LHCN-M2 (cell line): Measurements from ENCODE around the gene SORCS2. TPM values are rescaled to one million over a fixed set of nuclear protein-coding genes. Genes with fewer than 3 reads are reported as not detected.

ENCODE experiments used
- DNase-seq: peaks from one replicate; pipeline ENCODE4 v3.0.0-alpha.2; 2012; ENCODE audit warnings: low read depth
- total RNA-seq: library from RNA; depleted of rRNA; stranded (reverse); fragments of >200 nt; gene quantifications from 2 replicates; pipeline ENCODE4 v1.2.3, GENCODE V29; 2014

SORCS2 gene
- total RNA-seq, 1 experiment from 2014 or later: 0.52 TPM

GRCh38 chr4:7627251-7628250 lies 435.2 kb downstream of the SORCS2 start:
- no peak for DNase-seq

- no peak for DNase-seq
Measured at GRCh38 chr4:7628432-7628831, 436.1 kb downstream of the SORCS2 start.

GRCh38 chr4:7629501-7630254 lies 437.3 kb downstream of the SORCS2 start:
- no peak for DNase-seq

DNA sequence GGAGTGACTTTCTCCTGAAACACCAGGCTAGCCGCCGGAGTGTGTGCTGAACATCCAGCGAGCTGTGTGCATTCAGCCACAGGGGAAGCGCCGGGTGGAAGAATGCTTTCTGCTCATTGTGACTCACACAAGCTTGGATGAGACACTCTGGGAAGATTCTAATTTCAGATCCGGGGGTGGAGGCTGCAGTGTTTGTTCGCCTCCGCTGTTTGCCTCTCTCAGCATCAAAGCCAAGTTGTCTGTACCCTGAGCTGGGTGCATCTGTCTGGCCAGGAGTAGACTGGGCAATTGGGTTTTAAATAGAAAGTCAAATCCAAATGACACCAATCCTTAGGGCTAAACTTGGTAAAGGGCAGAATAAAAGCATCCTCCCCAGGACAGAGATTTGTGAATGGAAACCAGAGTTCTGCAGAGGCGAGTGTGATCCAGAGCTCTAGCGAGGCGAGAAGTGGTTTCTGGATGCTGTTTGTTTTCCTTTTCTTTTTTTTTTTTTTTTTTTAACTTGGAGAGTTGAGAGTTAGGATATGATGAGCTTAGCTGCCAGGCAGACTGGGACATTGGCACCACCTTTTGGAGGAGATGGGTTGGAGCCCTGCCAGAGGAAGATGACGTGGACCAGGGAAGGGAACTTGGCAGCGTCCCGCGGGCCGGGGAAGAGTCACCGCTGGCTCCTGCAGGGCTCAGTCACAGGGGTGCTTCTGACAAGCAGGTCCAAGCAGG lies 438.4 kb downstream of the SORCS2 start:
- DNase-seq: peak; percentile 87

GRCh38 chr4:7631288-7632014 lies 439.1 kb downstream of the SORCS2 start:
- no peak for DNase-seq

DNA sequence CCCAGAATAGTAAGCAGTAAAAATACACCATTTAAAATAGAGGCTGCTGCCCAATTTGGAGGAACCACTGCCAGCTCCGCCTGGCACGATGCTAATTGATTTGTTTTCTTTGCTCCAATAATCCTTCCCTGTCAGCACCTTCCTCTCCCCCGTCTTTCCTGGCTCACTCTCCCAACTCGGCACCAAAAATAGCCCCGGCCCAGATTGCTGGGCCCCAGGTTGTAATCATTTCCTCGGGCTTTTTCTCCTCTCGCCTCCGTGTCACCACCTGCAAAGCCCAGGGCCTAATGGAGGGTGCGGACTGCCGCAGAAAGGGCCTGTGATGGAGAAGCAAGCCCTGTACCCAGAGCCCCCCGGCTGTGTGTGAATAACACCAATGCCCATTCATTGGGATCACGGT lies 440.0 kb downstream of the SORCS2 start:
- DNase-seq: no peak

DNA sequence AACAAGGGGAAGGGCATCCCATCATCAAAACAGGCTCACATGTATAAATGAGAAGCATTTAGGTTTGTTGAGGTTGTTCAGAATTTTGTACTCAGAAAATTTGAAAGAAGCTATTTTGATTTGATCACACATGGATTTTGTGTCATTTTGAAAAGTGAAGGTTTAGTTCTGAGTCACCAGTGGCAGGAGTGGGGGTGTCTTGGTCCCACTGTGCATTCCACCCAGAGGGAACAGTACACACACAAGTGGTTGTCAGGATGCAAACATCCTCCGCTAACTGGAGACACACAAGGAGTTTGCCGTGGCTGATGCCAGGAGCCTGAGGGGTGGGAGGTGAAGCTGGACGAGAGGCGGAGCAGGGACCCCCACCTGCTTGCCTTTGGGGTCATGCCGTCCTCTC lies 440.6 kb downstream of the SORCS2 start:
- no peak for DNase-seq

DNA sequence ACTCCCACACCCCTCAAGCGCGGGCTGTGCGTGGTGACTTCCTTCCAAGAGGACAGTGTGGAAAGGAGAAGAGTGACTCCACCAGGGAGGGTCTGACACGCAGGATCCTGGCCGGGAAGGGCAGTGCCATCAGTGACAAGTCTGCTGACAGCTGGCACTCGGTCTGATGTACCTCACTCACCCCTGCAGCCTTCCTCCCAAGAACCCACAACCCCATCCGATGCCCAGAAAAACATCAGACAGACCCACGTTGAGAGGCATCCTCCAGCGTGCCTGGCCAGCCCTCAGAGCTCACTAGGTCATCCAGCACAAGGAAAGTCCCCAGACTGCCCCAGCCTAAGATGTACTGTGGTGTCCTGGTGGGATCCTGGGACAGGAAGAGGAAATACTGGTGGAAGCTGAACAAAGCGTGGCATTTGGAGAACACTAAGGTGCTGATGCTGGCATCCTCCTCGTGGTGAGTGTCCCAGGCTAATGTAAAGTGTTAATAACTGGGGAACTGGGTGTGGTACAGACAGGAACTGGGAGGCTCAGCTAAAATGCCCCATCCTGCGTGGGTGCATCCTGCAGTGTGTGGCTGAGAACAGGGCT lies 442.4 kb downstream of the SORCS2 start:
- DNase-seq: no peak

DNA sequence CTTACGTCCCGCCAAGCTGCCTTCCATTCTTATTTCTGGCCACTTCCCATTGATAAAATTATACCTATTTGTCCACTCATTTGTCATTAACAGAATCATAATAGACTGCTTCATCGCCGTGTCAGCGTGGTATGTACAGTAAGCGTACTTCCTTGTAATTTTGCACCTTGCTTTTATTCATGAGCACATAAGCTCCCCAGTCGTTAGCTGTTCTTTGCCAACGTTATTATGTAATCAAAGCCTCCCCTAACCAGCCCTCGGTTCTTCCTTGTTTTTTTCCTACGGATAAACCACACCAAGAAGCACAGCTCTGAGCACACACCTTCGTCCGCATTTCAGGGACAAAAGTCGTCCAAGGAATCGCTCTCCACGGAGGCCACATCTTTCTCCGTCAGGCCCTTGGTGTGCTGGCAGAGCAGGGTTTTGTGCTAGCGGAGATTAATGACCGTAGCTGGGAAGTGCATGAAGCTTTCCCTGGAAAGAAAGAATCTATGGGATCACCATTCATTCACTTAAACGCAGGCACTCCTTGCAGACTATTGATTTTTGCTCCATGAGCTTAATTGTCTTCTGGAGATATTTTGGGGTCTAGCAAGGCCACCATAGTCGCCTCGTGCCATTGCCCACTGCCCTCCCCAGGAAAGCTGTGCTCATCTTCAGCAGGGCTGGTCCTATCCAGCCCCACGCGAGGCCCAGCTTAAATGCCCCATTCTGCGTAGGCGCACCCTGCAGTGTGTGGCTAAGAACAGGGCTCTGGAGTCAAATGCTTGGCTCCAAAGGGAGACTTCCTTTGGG lies 443.3 kb downstream of the SORCS2 start:
- no peak for DNase-seq

DNA sequence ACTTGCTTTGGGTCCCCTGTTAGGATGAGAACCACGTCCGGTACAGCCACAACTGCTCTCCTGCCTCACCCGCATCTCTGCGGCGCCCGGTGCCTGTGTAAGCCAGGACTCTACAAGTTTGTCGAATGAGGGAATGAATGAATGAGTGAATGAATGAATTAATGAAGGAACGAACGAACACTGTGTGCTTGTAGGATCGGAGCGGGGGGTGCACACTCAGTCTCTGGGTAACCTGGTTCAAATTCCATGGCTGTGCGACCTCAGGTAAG lies 443.8 kb downstream of the SORCS2 start:
- no peak for DNase-seq

- no peak for DNase-seq
Measured at GRCh38 chr4:7637139-7637538, 444.8 kb downstream of the SORCS2 start.

DNA sequence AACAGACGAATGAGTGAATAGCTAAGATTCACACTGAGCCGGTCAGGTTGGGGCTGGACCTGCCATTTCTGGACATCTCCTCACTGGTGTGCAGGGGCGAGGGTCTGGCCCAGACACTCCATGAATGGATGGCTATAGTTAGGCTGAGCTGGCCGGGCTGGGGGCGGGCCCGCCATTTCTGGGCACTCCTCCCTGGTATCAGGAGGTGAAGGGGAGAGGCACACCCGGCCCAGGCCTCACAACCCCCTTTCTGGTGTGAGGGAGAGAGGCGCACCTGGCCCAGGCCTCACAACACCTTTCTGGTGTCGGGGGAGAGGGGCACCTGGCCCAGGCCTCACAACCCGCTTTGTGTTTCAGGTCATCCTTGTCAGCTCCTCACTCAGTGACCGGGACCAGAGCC lies 445.6 kb downstream of the SORCS2 start:
- DNase-seq: no peak

DNA sequence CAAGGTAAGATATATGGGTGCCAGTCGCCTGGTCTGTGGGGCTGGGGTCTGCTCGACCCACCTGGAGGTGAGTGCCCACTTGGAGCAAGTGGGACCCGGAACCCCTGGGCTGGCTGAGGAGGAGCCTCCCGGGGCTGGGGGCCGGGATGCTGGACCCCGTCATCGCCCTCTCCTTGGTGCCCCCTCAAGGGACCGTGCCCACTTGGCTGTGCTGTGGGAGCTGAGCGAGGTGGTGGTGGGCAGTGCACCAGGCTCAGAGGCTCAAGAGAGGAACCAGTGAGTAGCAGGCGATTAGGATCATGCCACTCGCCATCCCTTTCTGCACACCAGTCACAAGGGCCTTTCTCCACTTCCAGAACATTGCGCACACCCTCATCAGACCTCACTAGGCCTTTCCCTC lies 446.2 kb downstream of the SORCS2 start:
- DNase-seq: no peak

GRCh38 chr4:7638984-7639789 lies 446.8 kb downstream of the SORCS2 start:
- no peak for DNase-seq

DNA sequence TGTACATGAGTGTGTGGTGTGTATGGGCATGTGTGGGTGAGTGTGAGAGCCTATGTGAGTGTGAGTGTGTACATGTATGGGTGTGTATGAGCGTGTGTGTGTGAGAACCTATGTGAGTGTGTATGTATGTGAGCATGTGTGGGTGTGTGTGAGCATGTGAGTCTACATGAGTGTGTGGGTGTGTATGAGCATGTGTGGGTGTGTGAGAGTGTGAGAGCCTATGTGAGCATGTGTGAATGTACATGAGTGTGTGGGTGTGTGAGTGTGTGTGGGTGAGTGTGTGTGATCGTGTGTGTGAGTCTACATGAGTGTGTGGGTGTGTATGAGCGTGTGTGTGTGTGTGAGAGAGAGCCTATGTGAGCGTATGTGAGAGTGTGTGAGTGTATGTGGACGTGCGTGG lies 447.8 kb downstream of the SORCS2 start:
- no peak for DNase-seq

DNA sequence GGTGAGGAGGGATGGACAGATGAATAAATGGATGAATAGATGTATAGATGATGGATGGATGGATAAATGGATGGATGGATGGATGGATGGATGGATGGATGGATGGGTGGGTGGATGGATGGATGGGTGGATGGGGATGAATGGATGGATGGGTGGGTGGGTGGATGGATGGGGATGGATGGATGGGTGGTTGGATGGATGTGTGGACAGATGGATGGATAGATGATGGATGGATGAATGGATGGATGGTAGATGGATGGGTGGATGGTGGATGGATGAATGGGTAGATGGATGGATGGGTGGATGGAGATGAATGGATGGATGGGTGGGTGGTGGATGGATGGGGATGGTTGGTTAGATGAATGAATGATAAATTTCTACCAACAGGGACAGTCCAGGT lies 449.4 kb downstream of the SORCS2 start:
- DNase-seq: no peak

GRCh38 chr4:7642741-7643458 lies 450.6 kb downstream of the SORCS2 start:
- no peak for DNase-seq

GRCh38 chr4:7645158-7645557 lies 452.8 kb downstream of the SORCS2 start:
- no peak for DNase-seq

DNA sequence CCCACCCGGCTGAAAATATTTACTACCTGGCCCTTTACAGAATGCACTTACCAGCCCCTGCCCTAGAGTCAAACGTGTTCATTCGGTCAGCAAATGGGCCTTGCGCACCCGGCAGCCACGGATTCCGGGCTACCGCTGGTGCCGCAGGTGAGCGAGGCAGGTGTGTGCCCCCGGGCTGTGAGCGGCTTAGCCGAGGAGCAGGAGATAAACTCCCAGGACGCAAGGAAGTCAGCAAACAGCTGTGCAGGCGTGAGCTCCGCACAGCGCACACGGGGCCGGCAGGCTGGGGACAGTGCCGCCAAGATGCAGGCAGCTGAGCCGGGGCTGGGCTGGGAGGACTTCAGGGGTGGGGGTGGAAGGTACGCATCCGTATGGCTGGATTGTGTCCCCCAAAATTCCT lies 453.6 kb downstream of the SORCS2 start:
- DNase-seq: no peak
